ENCODE results near the gene PIGU. TPM values are rescaled to one million over a fixed set of nuclear protein-coding genes. Genes with fewer than 3 reads are reported as not detected.
"Not testable (repeated sequence)": the region's sequence is repeated elsewhere in the genome, so short reads cannot be mapped to it uniquely, and the experiment has no call there.

Gene PIGU
- total RNA-seq, 4 donors from 2014 or later = 10.2 to 16.8 (median 14.2) TPM

DNA sequence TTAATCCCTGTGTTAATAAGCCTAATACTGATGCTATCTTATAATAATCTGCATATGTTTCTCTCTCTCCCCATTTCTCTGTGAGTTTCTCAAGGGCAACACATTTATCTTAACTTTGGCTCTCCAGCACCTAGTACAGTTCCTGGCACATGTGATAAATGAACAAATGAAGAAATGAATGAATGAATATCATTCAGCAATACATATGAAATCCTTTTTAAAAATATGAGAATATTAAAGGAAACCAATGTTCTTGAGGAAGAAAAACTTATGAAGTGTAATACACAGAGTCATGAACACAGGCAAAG lies 55.9 kb downstream of the PIGU start:
- TF ChIP-seq, protein P1, sequence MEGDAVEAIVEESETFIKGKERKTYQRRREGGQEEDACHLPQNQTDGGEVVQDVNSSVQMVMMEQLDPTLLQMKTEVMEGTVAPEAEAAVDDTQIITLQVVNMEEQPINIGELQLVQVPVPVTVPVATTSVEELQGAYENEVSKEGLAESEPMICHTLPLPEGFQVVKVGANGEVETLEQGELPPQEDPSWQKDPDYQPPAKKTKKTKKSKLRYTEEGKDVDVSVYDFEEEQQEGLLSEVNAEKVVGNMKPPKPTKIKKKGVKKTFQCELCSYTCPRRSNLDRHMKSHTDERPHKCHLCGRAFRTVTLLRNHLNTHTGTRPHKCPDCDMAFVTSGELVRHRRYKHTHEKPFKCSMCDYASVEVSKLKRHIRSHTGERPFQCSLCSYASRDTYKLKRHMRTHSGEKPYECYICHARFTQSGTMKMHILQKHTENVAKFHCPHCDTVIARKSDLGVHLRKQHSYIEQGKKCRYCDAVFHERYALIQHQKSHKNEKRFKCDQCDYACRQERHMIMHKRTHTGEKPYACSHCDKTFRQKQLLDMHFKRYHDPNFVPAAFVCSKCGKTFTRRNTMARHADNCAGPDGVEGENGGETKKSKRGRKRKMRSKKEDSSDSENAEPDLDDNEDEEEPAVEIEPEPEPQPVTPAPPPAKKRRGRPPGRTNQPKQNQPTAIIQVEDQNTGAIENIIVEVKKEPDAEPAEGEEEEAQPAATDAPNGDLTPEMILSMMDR (IDR thresholded peaks at IDR 0.05) = no peak
- ATAC-seq (ENCODE audit: low FRiP score) (no peak), DNase-seq (ENCODE audit: low spot score) (no peak)

DNA sequence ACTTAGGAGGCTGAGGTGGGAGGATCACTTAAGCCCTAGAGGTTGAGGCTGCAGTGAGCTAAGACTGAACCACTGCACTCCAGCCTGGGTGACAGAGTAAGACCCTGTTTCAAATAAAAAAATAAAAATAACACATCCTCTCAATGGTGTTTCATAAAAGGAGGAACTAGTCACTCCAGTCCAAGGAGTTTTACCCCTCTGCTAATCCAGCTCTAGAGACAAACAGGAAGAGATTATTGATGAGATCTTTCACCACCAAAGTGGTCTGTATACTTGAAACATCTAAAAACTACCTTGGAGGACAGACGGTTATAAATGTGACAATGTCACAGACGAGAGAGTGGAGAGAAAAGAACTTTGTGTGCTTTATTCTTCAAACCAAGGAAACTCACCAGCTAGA lies 58.2 kb downstream of the PIGU start:
- TF ChIP-seq, protein P1 (IDR thresholded peaks at IDR 0.05) = no peak
- DNase-seq (ENCODE audit: low spot score) (no peak), ATAC-seq (ENCODE audit: low FRiP score) (no peak)

DNA sequence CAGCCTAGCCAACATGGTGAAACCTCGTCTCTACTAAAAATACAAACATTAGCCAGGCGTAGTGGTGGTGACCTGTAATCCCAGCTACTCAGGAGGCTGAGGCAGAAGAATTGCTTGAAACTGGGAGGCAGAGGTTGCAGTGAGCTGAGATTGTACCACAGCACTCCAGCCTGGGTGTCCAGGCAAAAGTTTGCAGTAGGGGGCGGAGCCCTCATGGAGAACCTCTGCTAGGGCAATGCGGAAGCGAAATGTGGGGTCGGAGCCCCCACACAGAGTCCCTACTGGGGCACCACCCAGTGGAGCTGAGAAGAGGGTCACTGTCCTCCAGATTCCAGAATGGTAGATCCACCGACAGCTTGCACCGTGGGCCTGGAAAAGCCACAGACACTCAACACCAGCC lies 60.0 kb downstream of the PIGU start:
- ATAC-seq (ENCODE audit: low FRiP score) = not testable (repeated sequence)

DNA sequence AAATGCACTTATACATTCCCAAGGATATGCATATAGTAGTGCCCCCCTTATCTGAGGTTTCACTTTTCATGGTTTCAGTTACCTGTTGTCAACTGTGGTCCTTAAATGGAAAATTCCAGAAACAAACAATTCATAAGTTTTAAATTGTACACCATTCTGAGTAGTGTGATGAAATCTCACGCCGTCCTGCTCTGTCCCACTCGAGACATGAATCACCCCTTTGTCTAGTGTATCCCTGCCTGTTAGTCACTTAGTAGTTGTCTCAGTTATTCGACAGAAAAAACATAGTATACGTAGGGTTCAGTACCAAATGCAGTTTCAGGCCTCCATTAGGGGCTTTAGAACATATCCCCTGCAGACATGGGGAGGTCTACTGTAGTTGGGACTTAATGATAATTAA lies 61.4 kb downstream of the PIGU start:
- ATAC-seq (ENCODE audit: low FRiP score) = no peak
- DNase-seq (ENCODE audit: low spot score) = no peak
- TF ChIP-seq, protein P1 (IDR thresholded peaks at IDR 0.05) = no peak

More for the DNA sequence above, 60.0 kb downstream of the PIGU start:
- DNase-seq (ENCODE audit: low spot score) = not testable (repeated sequence)

DNA sequence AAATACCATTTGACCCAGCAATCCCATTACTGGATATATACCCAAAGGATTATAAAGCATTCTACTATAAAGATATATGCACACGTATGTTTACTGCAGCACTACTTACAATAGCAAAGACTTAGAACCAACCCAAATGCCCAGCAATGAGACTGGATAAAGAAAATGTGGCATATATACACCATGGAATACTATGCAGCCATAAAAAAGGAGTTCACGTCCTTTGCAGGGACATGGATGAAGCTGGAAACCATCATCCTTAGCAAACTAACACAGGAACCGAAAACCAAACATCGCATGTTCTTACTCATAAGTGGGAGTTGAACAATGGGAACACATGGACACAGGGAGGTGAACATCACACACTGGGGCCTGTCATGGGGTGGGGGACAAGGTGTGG lies 64.9 kb downstream of the PIGU start:
- ATAC-seq (ENCODE audit: low FRiP score); DNase-seq (ENCODE audit: low spot score): not testable (repeated sequence)

DNA sequence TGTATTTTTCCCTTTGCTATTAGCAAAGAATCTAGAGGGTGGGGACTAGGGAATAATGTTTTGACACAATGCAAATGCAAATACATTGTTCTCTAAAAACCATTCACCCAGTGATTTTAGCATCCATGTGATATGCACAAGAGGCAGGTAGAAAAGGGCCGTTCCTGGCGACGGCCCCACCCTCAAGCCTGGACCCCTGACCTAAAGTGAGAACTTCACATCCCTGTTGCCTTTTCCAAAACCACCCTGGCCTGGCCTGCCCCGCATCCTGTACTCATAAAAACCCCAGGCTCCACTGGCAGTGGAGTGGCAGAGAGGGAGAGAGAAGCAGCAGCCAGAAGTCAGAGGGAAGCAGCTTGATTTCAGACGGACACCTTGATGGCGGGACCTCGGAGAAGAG lies 69.8 kb downstream of the PIGU start:
- no peak for ATAC-seq (ENCODE audit: low FRiP score)
- no peak for DNase-seq (ENCODE audit: low spot score)
- TF ChIP-seq, protein P1 (IDR thresholded peaks at IDR 0.05) = no peak

DNA sequence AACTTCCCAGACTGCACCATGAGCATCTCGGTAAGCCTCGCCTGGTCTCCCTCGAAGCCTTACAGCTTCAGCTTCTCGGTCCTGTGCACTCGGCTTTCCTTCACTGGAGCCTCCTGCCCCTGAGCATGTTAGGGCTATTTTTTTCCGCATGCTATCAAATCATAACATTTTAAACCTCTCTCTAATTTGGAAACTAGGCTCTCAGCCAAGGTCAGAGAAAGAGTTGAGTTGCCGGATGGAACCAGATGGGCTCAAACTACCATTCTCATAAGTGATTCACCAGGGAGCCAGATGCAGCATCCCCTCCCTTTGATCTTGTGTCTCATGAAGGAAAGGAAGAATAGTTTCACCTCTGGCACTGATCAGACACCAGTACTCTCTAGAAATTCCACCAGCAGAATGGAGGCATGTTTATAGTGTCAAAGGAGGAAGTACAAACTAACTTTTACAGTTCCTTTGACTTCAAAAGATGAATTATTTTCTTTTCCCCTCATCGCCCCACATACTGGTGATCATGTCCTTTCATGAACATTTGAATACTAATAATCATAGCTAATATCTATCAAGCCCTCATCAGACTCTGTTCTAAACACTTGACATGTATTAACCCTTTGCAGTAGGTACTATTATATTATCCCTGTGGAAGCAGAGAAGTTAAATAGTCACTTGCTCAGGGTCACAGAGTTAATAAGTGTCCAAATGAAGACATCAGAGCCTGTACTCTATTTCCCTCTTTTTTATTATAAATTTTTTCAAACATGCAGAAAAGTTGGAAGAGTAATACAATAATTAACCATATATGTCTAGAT lies 71.7 kb downstream of the PIGU start:
- no peak for ATAC-seq (ENCODE audit: low FRiP score)

More for the DNA sequence above, 71.7 kb downstream of the PIGU start:
- TF ChIP-seq, protein P1 (IDR thresholded peaks at IDR 0.05) = no peak
- no peak for DNase-seq (ENCODE audit: low spot score)

Data from omental fat pad (tissue), 4 donors.